ENCODE results near the gene KANSL1L. TPM values are rescaled to one million over a fixed set of nuclear protein-coding genes. Genes with fewer than 3 reads are reported as not detected.

Gene KANSL1L
- total and polyA plus RNA-seq, 2 experiments from 2014 or later = 7.4 to 21.1 TPM

DNA sequence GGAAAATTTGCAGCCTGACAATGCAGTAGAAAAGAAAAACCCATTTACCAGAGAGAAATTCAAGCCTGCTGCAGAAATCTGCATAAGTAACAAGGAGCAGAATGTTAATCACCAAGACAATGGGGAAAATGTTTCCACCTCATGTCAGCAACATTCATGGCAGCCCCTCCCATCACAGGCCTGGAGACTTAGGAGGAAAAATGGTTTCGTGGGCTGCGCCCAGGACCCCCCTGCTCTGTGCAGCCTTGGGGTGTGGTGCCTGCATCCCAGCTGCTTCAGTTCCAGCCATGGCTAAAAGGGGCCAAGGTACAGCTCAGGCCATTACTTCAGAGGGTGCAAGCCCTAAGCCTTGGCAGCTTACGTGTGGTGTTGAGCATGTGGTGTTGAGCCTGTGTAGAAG, 115.4 kb downstream of the KANSL1L start (continued):
- TF ChIP-seq ZNF462 (CRISPR knock-in tag; IDR thresholded peaks at IDR 0.05) = no peak
- no peak for TF ChIP-seq ZNF114 (CRISPR knock-in tag; IDR thresholded peaks at IDR 0.05)
- no peak for TF ChIP-seq CREB1 (CRISPR knock-in tag; IDR thresholded peaks at IDR 0.05; ENCODE audit: low read depth)
- no peak for TF ChIP-seq NANOG (IDR thresholded peaks at IDR 0.05; ENCODE audit: borderline replicate concordance)
- TF ChIP-seq ZNF331 (CRISPR knock-in tag; IDR thresholded peaks at IDR 0.05; ENCODE audit: low read depth) = no peak
- no peak for TF ChIP-seq ETS1 (IDR thresholded peaks at IDR 0.05)

GRCh38 chr2:210054696-210055095, 116.5 kb downstream of the KANSL1L start:
- no peak for ATAC-seq

More at GRCh38 chr2:210054696-210055095, 116.5 kb downstream of the KANSL1L start:
- no peak overlapping the region for H3K27ac ChIP-seq (ENCODE audit: low read depth)
- Mint-ChIP-seq H3K9me3 (peaks cover 47% of the 10 kb centered on the region), H3K27me3 (ENCODE audit: insufficient read depth, low read depth, poor library complexity) (peaks cover 3% of the 10 kb centered on the region), H3K4me3 (no peak overlapping the region), H3K27ac (no peak overlapping the region), H3K36me3 (ENCODE audit: low read depth) (peaks cover 55% of the 10 kb centered on the region), H3K4me1 (no peaks in the 10 kb centered on the region)
- no peaks in the 10 kb centered on the region for H3F3A ChIP-seq (replicated peaks; ENCODE audit: low read depth)
- H3K9me2 ChIP-seq (ENCODE audit: insufficient read depth) = no peaks in the 10 kb centered on the region
- no peaks in the 10 kb centered on the region for H3K27me3 ChIP-seq (ENCODE audit: insufficient read depth)
- TF ChIP-seq EZH2 (IDR thresholded peaks at IDR 0.05; ENCODE audit: low read depth, unreplicated experiment) = no peak
- no peak for TF ChIP-seq REST (IDR thresholded peaks at IDR 0.05; ENCODE audit: unreplicated experiment)
- TF ChIP-seq JUNB (IDR thresholded peaks at IDR 0.05; ENCODE audit: unreplicated experiment) = no peak
- TF ChIP-seq ZNF114 (CRISPR knock-in tag; IDR thresholded peaks at IDR 0.05) = no peak
- TF ChIP-seq CREB1 (CRISPR knock-in tag; IDR thresholded peaks at IDR 0.05; ENCODE audit: low read depth) = no peak
- TF ChIP-seq ETS1 (IDR thresholded peaks at IDR 0.05) = no peak
- TF ChIP-seq NANOG (IDR thresholded peaks at IDR 0.05; ENCODE audit: borderline replicate concordance) = no peak
- H4K20me1 ChIP-seq (replicated peaks; ENCODE audit: insufficient read depth) = no peaks in the 10 kb centered on the region
- no peak overlapping the region for H3K4me2 ChIP-seq
- no peak overlapping the region for H2AFZ ChIP-seq
- H3K4me1 ChIP-seq (ENCODE audit: insufficient read depth) = no peaks in the 10 kb centered on the region
- H3K79me2 ChIP-seq (replicated peaks; ENCODE audit: insufficient read depth) = no peaks in the 10 kb centered on the region
- peaks cover 11% of the 10 kb centered on the region for H3K36me3 ChIP-seq (ENCODE audit: insufficient read depth)
- H3K4me3 ChIP-seq = no peak overlapping the region
- DNase-seq (ENCODE audit: low spot score) = no peak
